Activated CD8-positive, alpha-beta memory T cell treated with anti-CD3 and anti-CD28 coated beads, Interleukin-2, amount 50 U/mL, for 24 hours (primary cell): Measurements from ENCODE around the gene LCP2.
"Not testable (repeated sequence)": the region's sequence is repeated elsewhere in the genome, so short reads cannot be mapped to it uniquely, and the experiment has no call there.

Experiments
- DNase-seq: peaks from one replicate; pipeline ENCODE4 v3.0.0-alpha.2; 2020; ENCODE audit errors: extremely low read depth

LCP2 gene

DNA sequence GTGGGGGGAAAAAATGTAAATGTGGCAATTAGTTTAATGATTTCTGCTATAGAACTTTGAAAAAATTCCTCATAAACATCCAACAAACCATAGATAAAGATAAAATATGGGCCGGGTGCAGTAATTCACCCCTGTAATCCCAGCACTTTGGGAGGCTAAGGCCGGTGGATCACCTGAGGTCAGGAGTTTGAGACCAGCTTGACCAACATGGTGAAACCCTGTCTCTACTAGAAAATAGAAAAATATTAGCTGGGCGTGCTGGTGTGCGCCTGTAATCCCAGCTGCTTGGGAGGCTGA is 48.7 kb downstream of the LCP2 start:
- DNase-seq, result not testable (repeated sequence)

DNA sequence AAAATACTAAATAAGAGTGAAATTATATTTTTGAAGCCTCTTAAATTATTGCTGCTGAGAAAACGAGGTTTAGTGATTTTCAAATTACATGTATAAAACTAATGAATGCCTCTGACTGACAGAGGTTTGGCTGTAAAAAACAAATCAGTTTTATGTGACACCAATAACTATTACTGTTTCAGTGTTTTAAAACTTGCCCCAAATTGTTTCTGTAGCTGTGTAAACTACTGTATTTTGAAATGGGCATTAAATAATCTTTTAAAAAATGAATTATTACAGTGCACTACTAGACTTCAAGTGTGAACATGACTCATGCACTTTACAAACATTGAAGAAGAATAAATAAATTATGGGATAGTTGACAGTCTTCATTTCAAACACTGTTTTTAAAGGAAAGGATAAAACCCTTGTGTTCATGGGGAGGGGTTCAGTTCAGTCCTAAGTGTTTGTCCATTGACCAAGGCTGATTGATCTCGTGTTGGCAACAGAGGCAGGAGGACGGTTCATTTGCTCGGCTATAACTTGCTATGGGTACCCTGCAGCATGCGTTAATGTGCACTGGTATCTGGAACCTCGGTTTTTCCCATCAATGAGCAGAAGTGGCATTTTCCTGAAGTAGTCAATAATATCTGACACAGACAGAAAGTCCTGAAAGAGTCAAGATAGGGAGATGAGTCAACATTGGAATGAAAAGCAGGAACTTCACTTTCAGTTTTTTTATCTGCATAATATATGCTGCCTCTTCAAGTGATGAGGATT is 49.2 kb downstream of the LCP2 start:
- no peak for DNase-seq

DNA sequence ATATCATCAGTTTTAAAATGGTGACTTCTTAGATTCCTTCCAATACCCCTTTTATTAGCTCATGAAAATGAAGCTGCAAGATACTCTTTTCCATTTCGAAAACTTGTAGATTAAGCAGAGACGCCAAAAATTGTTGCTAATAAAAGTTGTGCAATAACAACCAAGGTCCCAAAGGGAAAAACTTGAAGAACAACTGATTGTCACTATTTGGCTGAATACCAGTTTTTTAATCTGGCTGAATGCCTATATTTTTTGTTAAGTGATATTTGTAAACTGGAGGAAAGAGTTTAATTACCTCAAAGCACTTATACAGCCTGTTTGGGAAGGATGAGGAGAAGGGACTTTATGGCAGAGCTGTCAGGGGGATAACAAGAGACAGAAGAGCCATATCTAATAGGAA is 50.2 kb downstream of the LCP2 start:
- no peak for DNase-seq

DNA sequence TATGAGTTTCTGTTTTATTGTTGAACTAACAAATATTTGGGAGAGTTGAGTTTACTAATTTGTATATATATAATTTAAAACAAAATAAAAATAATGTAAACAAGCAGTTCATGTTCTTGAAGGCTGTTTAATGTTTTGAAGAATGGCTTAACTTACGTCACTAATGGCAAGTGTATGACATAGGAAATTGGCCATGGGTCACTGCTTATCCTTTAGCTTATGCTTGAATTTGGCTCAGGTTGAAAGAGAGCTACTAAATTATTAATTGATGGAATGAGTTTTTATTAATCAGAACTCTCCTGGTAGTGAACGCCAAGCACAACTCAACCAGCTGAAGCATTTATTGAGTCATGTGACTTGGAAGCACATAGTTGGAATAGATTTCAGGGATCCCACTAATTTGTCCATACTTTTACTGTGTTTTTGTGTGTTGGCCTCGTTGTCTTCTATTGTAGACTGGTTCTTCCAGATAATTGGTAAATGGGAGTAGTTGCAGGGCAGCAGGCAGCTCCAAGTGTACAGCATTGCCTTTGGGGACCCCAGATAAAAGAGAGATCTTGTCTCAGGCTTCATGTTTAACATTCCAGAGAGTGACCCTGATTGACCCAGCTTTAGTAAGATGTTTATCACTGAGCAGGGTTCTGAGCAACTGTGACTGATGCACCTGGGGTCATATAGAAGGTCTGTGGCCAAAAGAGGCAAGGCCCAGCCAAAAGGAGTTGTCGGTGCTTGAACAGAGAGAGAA is 51.3 kb downstream of the LCP2 start:
- DNase-seq, result no peak

DNA sequence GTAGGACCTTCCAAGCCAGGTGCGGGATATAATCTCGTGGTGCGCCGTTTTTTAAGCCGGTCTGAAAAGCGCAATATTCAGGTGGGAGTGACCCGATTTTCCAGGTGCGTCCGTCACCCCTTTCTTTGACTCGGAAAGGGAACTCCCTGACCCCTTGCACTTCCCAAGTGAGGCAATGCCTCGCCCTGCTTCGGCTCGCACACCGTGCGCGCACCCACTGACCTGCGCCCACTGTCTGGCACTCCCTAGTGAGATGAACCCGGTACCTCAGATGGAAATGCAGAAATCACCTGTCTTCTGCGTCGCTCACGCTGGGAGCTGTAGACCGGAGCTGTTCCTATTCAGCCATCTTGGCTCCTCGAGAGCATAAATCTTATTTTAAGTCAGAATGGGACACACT is 52.1 kb downstream of the LCP2 start:
- DNase-seq, result not testable (repeated sequence)

DNA sequence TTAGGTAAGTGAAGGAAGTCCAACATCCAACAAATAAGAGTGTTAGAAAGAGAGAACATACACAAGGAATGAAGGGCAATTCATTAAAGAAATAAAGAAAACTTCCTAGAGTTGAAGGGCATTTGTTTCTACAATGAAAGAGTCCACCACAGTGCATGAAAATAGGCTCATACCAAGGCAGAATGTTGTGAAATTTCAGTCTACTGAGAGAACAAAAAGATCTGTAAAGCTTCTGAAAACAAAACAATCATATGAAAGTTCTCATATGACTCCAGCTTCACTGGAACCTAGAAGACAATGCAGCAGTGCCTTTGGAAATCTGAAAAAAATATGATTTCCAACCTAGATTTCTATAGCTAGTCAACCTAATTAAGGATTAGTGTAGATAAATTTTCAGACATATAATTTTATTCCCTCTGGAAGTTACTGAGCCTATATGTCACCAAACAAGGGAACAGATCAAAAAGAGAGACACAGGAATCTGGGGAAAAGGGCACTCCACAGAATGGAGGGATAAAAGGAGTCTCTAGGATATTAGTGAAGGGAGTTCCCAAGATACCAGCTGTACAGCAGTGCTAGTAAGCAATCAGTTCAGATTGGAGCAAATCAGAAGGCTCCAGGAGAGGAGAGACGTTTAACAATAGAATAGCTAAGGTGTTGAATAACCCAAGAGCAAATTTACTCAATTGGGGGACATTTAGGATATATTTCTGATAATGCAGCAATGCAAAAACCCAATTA is 59.0 kb downstream of the LCP2 start:
- no peak for DNase-seq

DNA sequence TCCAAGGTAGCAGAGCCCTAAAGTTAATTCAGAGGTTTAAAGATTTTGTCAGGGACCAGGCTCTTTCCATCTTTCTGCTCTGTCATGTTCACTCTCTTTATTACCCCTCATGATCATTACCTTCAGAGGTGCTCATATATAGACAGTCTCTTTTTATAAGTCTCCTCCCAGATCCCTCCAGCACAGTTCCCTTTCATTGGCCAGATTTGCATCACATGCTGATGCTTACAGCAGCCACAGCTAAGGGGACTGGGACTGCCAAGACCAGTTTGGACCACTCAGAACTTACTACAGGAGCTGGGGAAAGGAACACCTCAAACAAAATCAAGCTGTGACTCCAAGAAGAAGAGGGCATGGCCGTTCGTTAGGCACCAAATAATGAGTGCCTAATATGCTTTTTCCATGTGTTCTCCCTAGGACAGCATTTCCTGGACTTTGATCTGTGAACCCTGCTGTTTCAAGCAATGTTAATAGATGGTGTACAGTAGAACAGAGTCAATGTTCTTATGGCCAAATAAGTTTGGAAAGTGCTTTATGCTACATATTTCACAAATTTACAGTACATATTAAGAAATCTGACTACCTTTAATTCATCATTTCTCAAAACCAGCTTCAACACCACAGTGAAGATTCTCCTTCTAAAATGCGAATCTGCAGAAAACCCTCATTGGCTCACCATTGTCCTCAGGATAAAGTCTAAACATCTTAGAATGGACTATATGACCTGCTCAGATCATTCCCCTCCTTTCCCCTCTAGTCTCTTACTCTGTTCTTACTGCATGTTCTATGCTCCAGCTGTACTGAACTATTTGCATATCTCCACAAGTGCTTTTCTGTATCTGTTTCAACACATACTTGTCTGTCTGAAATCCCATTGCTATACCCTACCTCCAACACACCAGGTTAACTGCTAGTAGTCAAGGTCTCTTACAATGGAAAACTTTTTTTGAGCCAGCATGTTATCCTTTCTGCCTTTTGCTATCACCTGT is 61.4 kb downstream of the LCP2 start:
- no peak for DNase-seq

DNA sequence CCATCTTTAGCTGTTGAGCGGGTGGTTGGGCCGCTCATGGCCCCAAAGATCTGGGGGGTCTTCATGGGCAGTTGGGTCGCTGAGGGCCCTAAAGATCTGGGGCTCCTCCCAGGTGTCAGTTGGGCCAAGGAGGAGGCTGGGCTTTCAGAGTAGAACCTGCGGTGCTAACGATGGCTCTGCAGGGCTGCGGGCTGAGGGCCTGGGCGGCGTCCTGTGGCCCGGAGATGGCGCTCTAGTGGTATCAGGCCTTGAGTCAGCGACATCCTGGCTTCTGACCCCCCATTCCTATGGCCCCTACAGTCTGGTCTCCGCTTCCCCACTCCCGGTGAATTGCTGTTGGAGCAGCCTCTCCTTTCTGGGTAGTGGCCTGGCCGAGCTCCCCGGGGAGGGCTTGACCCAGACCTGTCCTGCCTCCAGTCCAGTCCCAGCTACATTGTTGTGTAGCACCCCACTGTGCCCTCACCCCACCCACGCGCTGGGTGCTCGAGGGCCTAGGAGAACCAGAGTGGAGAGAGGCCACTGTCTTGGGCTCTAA is 64.2 kb downstream of the LCP2 start:
- DNase-seq, result no peak

DNA sequence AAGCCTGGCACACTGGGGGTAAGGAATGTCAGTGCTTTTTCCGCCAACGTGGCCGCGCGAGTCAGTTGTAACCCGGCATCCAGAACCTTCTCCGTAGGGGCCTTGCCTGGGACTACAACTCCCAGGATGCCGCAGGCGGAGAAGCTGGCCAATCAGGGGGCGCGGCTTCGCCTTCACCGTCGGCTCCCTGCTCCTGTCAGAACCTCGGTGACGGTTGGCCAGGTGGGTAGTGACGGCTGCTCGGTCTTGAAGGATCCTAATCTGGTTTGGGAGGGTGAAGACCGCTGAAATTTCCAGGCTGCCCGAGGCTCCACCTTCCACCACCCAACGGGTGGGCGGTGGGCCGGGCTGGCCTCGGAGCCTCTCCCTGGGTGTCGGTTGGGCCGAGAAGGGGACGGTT is 64.8 kb downstream of the LCP2 start, which contains the start of gene C5orf58:
TSS of gene C5orf58 (plus strand) at position 200 of the 400 bp plus-strand sequence. CDS start 1,992 bp downstream, outside the sequence.
- DNase-seq, result no peak

DNA sequence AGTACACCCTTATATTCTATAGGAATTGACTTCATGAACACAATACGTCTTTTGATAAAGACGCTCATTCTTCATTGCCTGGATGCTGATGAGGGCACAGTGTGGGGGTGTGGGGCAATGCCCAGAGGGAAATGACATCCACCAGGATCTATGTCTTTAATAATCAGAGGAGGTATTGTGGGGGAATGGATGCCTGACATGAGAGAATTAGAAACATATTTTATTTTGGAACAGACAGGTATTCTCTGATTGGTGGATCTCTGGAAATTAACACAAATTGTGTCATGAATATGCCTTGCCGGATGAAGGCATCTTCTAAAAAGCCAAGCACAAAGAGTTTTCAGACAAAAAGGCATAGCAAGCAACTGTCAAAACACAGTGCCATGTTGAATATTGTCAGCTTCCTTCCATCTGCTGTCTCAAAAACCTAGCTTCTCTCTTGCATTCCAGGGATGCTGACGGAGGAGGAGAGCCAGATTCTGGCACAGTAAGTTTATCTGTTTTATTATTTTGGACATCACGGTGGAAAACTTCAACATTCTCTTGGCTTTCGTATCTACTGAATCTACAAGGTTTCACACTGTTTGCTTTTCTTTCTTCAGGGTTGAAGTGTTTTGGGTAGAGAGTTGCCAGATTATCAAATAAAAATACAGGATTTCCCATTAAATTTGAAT is 68.7 kb downstream of the LCP2 start:
- DNase-seq, result no peak

DNA sequence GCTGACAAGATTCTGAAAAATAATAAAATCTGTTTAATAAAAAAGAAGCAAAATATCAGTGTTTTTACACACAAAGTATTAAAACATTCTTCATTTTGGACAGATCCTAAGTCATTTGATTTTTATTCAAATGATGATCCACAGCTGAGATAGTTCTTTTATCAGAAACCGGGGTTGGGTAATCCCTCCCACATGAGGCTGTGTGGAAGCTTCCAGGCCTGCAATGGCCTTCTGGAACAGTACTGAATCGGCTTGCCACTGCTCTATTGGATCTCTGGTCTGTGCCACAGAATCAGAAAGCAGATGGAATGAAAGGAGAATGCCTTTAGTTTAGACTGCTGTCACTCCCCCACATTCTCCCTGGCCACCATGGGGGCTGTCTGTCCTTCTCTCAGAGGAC is 70.9 kb downstream of the LCP2 start:
- DNase-seq, result no peak

DNA sequence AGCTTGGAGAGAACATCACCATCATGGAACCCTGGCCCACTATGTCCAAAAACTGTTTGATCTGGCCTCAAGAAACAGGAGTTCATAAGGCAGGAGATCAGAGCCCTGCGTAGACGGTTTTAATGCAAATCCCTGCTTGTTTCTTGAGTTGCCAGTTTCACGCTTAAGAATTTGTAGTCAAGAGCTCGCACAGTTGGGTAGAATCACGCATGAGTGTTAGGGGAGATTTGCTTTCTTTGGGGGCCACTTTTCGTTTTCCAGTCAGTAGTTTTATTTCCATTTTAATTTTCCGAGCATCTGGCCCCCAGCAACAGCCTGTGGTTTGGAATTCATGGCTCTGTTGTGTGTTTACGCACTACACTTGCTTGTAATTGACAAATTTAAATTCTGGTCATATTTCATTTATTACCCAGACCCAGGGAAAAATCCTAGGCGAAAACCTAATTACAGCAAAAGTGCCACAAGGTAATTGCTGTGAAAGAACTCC is 71.4 kb downstream of the LCP2 start:
- DNase-seq, result no peak

DNA sequence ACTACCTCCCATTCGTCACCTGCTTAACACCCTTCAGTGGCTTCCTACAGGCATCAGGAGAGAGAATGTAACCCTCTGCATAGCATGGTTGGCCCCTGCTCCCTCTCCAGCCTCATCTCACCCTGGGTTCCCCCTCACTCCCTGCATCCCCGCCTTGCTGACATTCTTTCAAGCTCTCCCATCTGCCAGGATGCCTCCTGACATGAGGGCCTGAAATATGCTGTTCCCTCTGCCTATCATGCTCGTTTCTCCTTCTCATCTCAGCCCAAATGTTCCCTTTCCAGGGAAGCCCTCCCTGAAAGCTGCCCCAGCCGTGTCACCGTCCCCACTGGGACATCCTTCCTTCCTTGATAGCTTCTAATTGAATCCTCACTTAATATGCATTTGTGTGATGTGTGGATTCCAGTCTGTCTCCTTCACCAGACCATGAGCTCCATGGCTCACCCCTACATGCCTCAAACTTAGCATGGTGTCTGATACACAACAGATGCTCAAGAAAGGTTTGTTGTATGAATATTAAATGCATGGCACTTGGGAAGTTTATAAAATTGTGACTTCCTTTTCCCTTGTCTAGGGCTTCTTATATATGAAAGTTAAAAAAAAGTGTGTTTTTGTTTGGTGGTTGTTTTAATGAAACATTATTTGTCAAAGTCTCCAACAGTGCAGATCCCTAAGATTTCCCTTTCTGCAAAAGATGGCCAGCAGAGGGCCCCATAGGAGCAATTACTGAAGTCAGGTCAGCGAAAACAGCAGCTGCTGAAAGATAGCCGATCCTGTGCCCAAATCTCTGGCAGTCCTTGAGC is 72.0 kb downstream of the LCP2 start:
- DNase-seq, result peak; percentile 44

DNA sequence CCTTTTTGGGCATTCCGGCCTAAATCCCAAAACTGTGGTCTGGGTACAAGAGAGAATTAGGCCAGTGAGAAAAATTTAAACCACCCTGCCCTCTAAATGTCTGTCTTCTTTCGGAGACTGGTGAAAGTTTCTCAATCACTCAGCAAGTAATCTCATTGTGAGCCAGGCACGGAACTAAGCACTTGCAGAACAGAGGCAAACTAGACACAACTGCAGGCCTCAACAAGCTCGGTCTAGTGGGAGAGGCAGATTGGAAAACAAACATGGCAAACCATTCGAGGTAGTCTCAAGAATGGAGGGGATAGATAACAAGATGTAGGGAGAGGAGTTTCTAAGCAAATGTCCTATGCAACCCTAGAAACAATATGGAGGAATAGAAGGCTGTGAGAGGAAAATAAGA is 73.7 kb downstream of the LCP2 start:
- DNase-seq, result no peak

DNA sequence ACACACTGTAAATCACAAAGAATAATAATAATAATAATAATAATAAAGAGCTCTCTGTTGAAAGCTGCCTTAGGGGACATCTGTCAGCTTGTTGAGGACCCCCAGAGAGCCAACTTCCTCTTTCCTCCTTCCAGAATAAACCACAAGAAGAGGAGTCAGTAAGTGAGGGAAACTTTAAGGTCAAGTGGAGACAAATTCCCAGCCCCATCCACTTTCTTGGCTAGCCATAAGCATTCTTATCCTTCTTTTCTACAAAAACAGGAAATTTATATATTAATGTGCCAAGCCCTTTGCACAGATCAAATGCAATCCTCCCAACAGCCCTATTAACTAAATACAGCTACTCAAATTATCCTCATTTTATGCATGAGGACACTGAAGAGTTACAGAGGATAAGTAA is 74.2 kb downstream of the LCP2 start:
- no peak for DNase-seq

DNA sequence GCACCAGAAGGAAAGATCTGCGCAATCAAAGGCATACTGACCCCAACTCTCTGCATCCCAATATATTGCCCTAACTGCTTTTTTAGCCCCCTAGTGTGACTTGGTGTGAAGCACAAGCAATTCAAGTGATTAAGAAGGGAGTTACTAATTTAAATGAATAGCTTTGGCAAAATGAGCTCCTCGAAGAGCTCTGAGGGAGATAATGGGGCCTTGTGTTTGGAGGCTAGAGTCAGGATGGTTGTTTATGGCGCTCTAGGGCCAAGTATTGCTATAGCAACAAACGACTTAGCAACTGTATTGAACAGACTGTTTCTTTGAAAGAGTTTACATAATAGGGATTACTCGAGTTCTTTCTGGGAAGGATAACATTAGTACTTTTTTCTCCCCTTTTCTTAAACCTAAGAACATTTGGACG is 76.2 kb downstream of the LCP2 start:
- DNase-seq, result no peak

DNA sequence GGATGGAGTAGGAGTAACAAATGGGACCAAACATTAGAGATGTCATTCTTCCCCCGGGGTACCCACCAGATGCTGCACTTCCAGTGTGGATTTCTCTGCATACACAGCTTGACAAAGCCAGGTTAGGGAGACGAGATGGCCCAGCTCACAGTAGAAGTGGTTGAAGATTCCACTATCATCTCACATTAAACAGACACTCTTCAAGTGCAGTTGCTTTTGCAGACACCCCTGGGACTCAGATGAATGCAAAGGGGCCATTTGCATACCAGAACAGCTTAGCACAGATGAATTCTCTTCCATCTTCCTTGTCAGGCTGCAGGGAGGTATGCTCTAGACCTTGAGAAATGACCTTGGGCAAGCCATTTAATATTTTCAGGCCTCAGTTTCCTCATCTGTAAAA is 77.4 kb downstream of the LCP2 start:
- DNase-seq, result no peak

DNA sequence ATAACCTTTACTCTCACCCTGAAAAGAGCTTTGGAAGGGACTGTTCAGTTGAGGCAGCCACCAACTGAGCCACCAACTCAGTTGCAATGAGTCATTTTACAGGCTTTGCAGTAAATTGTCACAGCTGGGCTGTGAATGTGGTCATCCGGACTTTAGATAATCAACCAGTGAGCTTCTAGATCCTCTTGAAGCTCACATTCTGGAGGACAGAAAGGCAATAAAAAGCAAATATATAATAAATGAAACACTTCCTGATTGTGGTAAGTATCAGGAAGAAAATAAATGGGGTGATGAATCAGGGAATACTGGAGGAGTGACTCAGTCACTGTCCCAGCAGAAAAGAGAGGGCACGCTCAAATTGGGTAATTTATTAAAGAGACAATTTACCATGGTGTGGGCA is 78.0 kb downstream of the LCP2 start:
- DNase-seq, result no peak

DNA sequence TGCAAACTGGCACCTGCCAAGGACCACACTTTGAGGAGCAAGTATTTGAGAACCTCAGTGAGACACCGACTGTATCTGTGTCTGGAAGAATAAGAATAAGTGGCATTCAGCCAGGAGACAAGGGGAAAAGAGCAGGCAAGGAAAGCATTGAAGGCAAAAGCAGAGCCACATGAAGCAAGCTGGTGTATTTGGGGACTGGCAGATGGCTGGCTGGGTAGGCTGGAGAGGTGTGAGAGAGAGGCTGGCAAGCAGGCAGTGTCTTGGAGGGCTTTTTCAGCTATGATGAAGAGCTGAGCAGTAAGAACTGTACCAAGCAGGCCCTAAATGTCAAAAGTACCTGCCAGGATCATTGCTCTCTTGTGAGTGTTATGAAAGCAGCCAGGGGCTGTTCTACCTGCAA is 78.9 kb downstream of the LCP2 start:
- DNase-seq, result no peak

DNA sequence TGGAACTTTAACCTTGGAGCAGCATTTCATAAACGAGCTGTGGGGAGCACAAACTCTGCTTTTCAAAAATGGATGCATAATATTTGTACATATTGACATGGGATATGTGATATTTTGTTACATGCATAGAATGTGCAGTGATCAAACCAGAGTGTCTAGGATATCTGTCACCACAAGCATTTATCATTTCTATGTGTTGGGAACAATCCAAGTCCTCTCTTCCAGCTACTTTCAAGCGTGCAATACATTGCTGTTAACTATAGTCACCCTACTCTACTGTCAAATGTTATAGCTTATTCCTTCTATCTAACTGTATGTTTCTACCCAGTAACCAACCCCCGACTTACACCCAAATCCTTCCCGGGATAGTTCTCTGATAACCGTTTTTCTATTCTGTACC is 79.7 kb downstream of the LCP2 start:
- DNase-seq, result no peak
